Gastrocnemius medialis (tissue), 4 donors: ENCODE data around the gene ATP4B. TPM values are rescaled to one million over a fixed set of nuclear protein-coding genes. Genes with fewer than 3 reads are reported as not detected.

ENCODE experiments used
- ATAC-seq, 2 donors: fragments of 150-250 bp; one replicate each; pipeline ENCODE4 v1.9.1; 2016
- DNase-seq, 2 donors: peaks; one replicate each; pipeline ENCODE4 v3.0.0-alpha.2; 2019
- H3K27ac ChIP-seq, 4 donors: fragments of 200-600 bp; sonication (generic); 1 replicate in 1 of 4; 2 replicates in 3 of 4; pipeline ENCODE4 v1.5.1; 2016 to 2018; ENCODE audit warnings: mild to moderate bottlenecking in 2 of 4, moderate library complexity in 1 of 4
- H3K27me3 ChIP-seq, 3 donors: fragments of 200-600 bp; sonication (generic) in 2 of 3; 1 replicate in 1 of 3; 2 replicates in 2 of 3; pipeline versions ENCODE4 v1.5.1 to v1.6.0; 2016 to 2019; ENCODE audit warnings: mild to moderate bottlenecking in 1 of 3, moderate library complexity in 1 of 3
- H3K36me3 ChIP-seq, 2 donors: fragments of 200-600 bp; sonication (generic) in 1 of 2; one replicate each; pipeline ENCODE4 v1.5.1; 2017 to 2018
- H3K4me1 ChIP-seq, 2 donors: fragments of 200-600 bp; sonication (generic) in 1 of 2; one replicate each; pipeline ENCODE4 v1.5.1; 2016 to 2017; ENCODE audit warnings: mild to moderate bottlenecking in 2 of 2
- H3K4me3 ChIP-seq, 4 donors: fragments of 200-600 bp; sonication (generic) in 3 of 4; 1 replicate in 1 of 4; 2 replicates in 3 of 4; pipeline ENCODE4 v1.5.1; 2016 to 2019; ENCODE audit warnings: mild to moderate bottlenecking in 2 of 4
- H3K9me3 ChIP-seq, 3 donors: fragments of 200-600 bp; sonication (generic) in 2 of 3; 1 replicate in 1 of 3; 2 replicates in 2 of 3; pipeline ENCODE4 v1.5.1; 2016 to 2019
- CTCF ChIP-seq, 5 experiments: fragments of 450-650 bp in 3 of 5; fragments of 200-600 bp in 2 of 5; sonication (generic) in 2 of 5; IDR thresholded peaks in 4 of 5; conservative IDR thresholded peaks in 1 of 5; 1 replicate in 4 of 5; 2 replicates in 1 of 5; pipeline ENCODE4 v1.5.1; 2016 to 2019; ENCODE audit warnings: antibody characterized with exemption in 5 of 5, mild to moderate bottlenecking in 3 of 5, moderate library complexity in 3 of 5
- POLR2A ChIP-seq, 2 donors: fragments of 450-650 bp; IDR thresholded peaks; one replicate each; pipeline ENCODE4 v1.6.1; 2017; ENCODE audit warnings: antibody characterized with exemption in 2 of 2, mild to moderate bottlenecking in 2 of 2, moderate library complexity in 2 of 2
- in situ Hi-C, 4 donors: fragments of 200-750 bp; cut with MboI; loops; one replicate each; pipeline versions ENCODE4 v1.15.0 to v1.8.0; 2017; ENCODE audit warnings: low sequenced_read_pairs in 4 of 4
- intact Hi-C: fragments of 100-400 bp; cut with DNase I; formaldehyde crosslinking; loops from one replicate; pipeline ENCODE4 v1.15.1; 2023; ENCODE audit warnings: low total_unique reads
- total RNA-seq, 4 donors: library from RNA; depleted of rRNA; stranded (reverse); fragments of >200 nt; gene quantifications; one replicate each; pipeline versions ENCODE4 v1.1.0 to v1.2.3, GENCODE V29; 2016

ATP4B gene
- total RNA-seq, 4 donors from 2014 or later, result not detected

DNA sequence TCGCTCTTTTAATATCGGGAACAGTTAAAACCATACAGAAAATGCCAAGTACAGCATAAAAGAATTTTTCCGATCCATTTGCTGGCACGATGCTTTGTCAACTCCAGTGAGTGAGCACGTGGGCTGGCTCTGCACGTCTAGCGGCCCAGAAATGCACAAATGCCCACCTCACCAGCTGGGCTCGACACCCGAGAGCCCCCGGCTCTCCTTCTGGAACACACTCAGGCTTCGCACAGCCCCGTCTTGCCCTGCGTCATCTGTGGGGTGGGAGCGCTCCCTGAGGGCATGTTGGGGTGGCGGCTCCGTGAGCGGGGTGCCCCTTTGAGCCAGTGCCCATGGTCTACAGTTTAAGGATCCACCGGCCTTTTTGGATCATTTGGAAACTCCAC is 24.5 kb downstream of the ATP4B start:
- Histone ChIP-seq H3K27me3 (no peaks in the 10 kb centered on the region), H3K9me3 (no peaks in the 10 kb centered on the region), H3K4me1 (no peaks in the 10 kb centered on the region), H3K36me3 (peaks cover 0 to 47% of the 10 kb centered on the region in 2 donors), H3K4me3 (no peak overlapping the region), H3K27ac (no peak overlapping the region)
- DNase-seq, result no peak
- no peak for ATAC-seq
- TF ChIP-seq CTCF (IDR thresholded peaks at IDR 0.05 in 4 of 5, conservative IDR thresholded peaks at IDR 0.05 in 1 of 5) (no peak), POLR2A (IDR thresholded peaks at IDR 0.05) (no peak)
- in situ Hi-C loops, result no loop called here
- intact Hi-C loops, result no loop called here

- Histone ChIP-seq H3K36me3 (peaks cover 0 to 41% of the 10 kb centered on the region in 2 donors), H3K9me3 (no peaks in the 10 kb centered on the region), H3K4me1 (no peaks in the 10 kb centered on the region), H3K27me3 (no peaks in the 10 kb centered on the region), H3K27ac (no peak overlapping the region), H3K4me3 (no peak overlapping the region)
- intact Hi-C loops (no loop called here), in situ Hi-C loops (no loop called here)
- DNase-seq (no peak), ATAC-seq (no peak)
- TF ChIP-seq CTCF (IDR thresholded peaks at IDR 0.05 in 4 of 5, conservative IDR thresholded peaks at IDR 0.05 in 1 of 5) (no peak), POLR2A (IDR thresholded peaks at IDR 0.05) (no peak)
Measured at GRCh38 chr13:113632706-113633484, 25.1 kb downstream of the ATP4B start.

DNA sequence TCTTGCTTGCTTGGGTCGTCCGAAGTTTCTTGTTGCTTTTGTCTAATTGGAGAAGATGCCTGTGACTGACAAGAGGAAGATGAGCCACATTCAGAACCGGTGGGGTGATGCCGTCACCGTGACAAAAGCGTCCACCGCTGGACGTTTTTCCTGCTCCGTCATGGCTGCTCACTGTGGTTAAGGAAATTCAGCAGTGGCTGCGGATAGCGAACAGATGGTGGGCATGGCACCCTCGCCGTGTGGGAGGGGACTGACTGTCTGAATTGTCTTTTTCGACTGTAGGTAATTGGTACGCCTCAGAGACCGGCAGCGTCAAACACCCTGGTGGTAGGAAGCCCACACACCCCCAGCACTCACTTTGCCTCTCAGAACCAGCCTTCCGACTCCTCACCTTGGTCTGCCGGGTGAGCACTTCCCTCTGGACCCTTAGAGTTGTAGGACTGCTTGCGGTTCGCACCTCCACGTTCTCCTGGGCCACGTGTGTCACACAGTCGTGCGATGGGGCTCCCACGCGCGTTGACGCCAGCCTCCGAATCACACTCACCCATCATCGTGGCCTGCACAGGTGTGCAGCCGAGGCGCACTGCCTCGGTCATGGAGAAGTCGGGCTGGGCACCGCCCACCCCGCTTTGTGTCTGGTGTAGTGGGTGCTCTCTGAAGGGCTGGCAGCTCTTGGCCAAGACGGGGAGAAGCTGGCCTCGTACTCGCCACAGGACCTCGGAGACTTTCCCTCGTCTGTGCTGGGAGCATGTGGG is 26.5 kb downstream of the ATP4B start:
- no peak overlapping the region for H3K27ac ChIP-seq
- H3K4me1 ChIP-seq, result no peaks in the 10 kb centered on the region
- peaks cover 0 to 27% of the 10 kb centered on the region in 2 donors for H3K36me3 ChIP-seq
- no peaks in the 10 kb centered on the region for H3K27me3 ChIP-seq
- ATAC-seq (no peak), DNase-seq (no peak)
- no peaks in the 10 kb centered on the region for H3K9me3 ChIP-seq
- no peak overlapping the region for H3K4me3 ChIP-seq
- in situ Hi-C loops, result no loop called here
- intact Hi-C loops, result no loop called here
- TF ChIP-seq CTCF (IDR thresholded peaks at IDR 0.05 in 4 of 5, conservative IDR thresholded peaks at IDR 0.05 in 1 of 5), result no peak
- TF ChIP-seq POLR2A (IDR thresholded peaks at IDR 0.05), result no peak

- ATAC-seq (no peak), DNase-seq (no peak)
- Histone ChIP-seq H3K9me3 (no peaks in the 10 kb centered on the region), H3K4me1 (no peaks in the 10 kb centered on the region), H3K27me3 (no peaks in the 10 kb centered on the region), H3K27ac (no peak overlapping the region), H3K36me3 (peaks cover 0 to 20% of the 10 kb centered on the region in 2 donors), H3K4me3 (no peak overlapping the region)
- TF ChIP-seq CTCF (IDR thresholded peaks at IDR 0.05 in 4 of 5, conservative IDR thresholded peaks at IDR 0.05 in 1 of 5) (no peak), POLR2A (IDR thresholded peaks at IDR 0.05) (no peak)
- in situ Hi-C loops (no loop called here), intact Hi-C loops (no loop called here)
Measured at GRCh38 chr13:113630804-113631203, 27.2 kb downstream of the ATP4B start.
